Right atrium auricular region (tissue), 2 donors: ENCODE data around the gene FBXL7. TPM values are rescaled to one million over a fixed set of nuclear protein-coding genes. Genes with fewer than 3 reads are reported as not detected.
A peak's percentile ranks its signal among the peaks of the same experiment; 100 is the strongest.

Experiments used
- DNase-seq: peaks from one replicate; pipeline ENCODE4 v3.0.0-alpha.2; 2019; ENCODE audit warnings: low spot score
- H3K27ac ChIP-seq, 2 donors: fragments of 200-600 bp; sonication (generic); 1 replicate in 1 of 2; 2 replicates in 1 of 2; pipeline ENCODE4 v1.5.1; 2016 to 2019
- H3K27me3 ChIP-seq, 2 donors: fragments of 200-600 bp; sonication (generic); one replicate each; pipeline versions ENCODE4 v1.5.1 to v1.6.0; 2017 to 2019
- H3K36me3 ChIP-seq: fragments of 200-600 bp; sonication (generic); one replicate; pipeline ENCODE4 v1.5.1; 2016
- H3K4me1 ChIP-seq, 2 donors: fragments of 200-600 bp; sonication (generic); one replicate each; pipeline versions ENCODE4 v1.5.1 to v1.6.0; 2017 to 2019
- H3K4me3 ChIP-seq, 2 donors: fragments of 200-600 bp; sonication (generic); 1 replicate in 1 of 2; 2 replicates in 1 of 2; pipeline ENCODE4 v1.5.1; 2017 to 2019; ENCODE audit warnings: mild to moderate bottlenecking in 1 of 2, moderate library complexity in 1 of 2
- H3K9me3 ChIP-seq, 2 donors: fragments of 200-600 bp; sonication (generic); one replicate each; pipeline ENCODE4 v1.5.1; 2019
- CTCF ChIP-seq, 2 donors: fragments of 200-600 bp; sonication (generic); IDR thresholded peaks; one replicate each; pipeline ENCODE4 v1.5.1; 2019; ENCODE audit warnings: antibody characterized with exemption in 2 of 2
- total RNA-seq, 2 donors: library from RNA; depleted of rRNA; stranded (reverse); fragments of >200 nt; gene quantifications; one replicate each; pipeline ENCODE4 v1.1.0, GENCODE V29; 2016

The FBXL7 gene
- 10 to 100 TPM; 16.6 to 18.4 TPM for total RNA-seq

- Histone ChIP-seq H3K4me3 (peak within 1 kb of the TSS; percentile 81 to 84), H3K9me3 (no peaks in the 10 kb centered on the region), H3K27ac (peak within 1 kb of the TSS; percentile 87 to 93)
Measured at GRCh38 chr5:15499528-15500324, at the start of gene FBXL7. Gene FBXL7 (plus strand): TSS chr5:15500180.

GRCh38 chr5:15450473-15450872 is 49.5 kb upstream of the FBXL7 start:
- Histone ChIP-seq H3K4me3 (no peak overlapping the region), H3K4me1 (no peaks in the 10 kb centered on the region), H3K36me3 (no peaks in the 10 kb centered on the region), H3K9me3 (no peaks in the 10 kb centered on the region), H3K27me3 (no peaks in the 10 kb centered on the region), H3K27ac (no peak overlapping the region)
- no peak for TF ChIP-seq CTCF (IDR thresholded peaks at IDR 0.05)
- DNase-seq: no peak

More at GRCh38 chr5:15499528-15500324, at the start of gene FBXL7:
- peak in 1 of 2 donors; percentile 47 for TF ChIP-seq CTCF (IDR thresholded peaks at IDR 0.05)
- no peaks in the 10 kb centered on the region for H3K27me3 ChIP-seq
- no peaks in the 10 kb centered on the region for H3K36me3 ChIP-seq
- peaks cover 0 to 23% of the 10 kb centered on the region in 2 donors for H3K4me1 ChIP-seq
- DNase-seq: peak; percentile 78

GRCh38 chr5:15450949-15451348 is 49.0 kb upstream of the FBXL7 start:
- no peaks in the 10 kb centered on the region for H3K36me3 ChIP-seq
- no peak overlapping the region for H3K4me3 ChIP-seq
- no peaks in the 10 kb centered on the region for H3K9me3 ChIP-seq
- H3K27ac ChIP-seq: no peak overlapping the region
- no peaks in the 10 kb centered on the region for H3K4me1 ChIP-seq
- DNase-seq: no peak
- no peaks in the 10 kb centered on the region for H3K27me3 ChIP-seq
- no peak for TF ChIP-seq CTCF (IDR thresholded peaks at IDR 0.05)

- Histone ChIP-seq H3K4me3 (no peak overlapping the region), H3K36me3 (no peaks in the 10 kb centered on the region), H3K27me3 (no peaks in the 10 kb centered on the region), H3K4me1 (no peaks in the 10 kb centered on the region), H3K27ac (no peak overlapping the region), H3K9me3 (no peaks in the 10 kb centered on the region)
- no peak for DNase-seq
- TF ChIP-seq CTCF (IDR thresholded peaks at IDR 0.05): no peak
Measured at GRCh38 chr5:15452030-15452429, 48.0 kb upstream of the FBXL7 start.

GRCh38 chr5:15452781-15453180 is 47.2 kb upstream of the FBXL7 start:
- Histone ChIP-seq H3K36me3 (no peaks in the 10 kb centered on the region), H3K4me3 (no peak overlapping the region), H3K9me3 (no peaks in the 10 kb centered on the region), H3K4me1 (no peaks in the 10 kb centered on the region), H3K27ac (no peak overlapping the region), H3K27me3 (no peaks in the 10 kb centered on the region)
- DNase-seq: no peak
- TF ChIP-seq CTCF (IDR thresholded peaks at IDR 0.05): no peak
